ENCODE measurements around the gene DYSF. TPM values are rescaled to one million over a fixed set of nuclear protein-coding genes. Genes with fewer than 3 reads are reported as not detected.

The DYSF gene
- total RNA-seq, 1 donor from 2014 or later = 3.4 TPM

- ATAC-seq = no peak
These were observed 209.5 kb downstream of the DYSF start for GRCh38 chr2:71662665-71663394.

DNA sequence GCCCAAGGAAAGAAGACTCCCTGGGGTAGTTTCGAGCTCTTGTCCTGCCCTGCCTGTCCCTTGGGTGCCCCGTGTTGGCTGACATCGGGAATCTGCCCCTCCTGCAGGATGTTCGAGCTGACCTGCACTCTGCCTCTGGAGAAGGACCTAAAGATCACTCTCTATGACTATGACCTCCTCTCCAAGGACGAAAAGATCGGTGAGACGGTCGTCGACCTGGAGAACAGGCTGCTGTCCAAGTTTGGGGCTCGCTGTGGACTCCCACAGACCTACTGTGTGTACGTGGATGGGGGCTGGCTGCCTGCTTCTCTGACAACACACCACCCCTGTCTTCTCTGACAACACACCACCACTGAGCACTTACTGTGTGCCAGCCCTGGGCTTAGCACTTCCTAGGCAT, 210.8 kb downstream of the DYSF start:
- ATAC-seq = no peak

GRCh38 chr2:71665168-71666093, 212.1 kb downstream of the DYSF start:
- ATAC-seq = no peak

- ATAC-seq = no peak
These were observed 212.7 kb downstream of the DYSF start for GRCh38 chr2:71666094-71666474.

DNA sequence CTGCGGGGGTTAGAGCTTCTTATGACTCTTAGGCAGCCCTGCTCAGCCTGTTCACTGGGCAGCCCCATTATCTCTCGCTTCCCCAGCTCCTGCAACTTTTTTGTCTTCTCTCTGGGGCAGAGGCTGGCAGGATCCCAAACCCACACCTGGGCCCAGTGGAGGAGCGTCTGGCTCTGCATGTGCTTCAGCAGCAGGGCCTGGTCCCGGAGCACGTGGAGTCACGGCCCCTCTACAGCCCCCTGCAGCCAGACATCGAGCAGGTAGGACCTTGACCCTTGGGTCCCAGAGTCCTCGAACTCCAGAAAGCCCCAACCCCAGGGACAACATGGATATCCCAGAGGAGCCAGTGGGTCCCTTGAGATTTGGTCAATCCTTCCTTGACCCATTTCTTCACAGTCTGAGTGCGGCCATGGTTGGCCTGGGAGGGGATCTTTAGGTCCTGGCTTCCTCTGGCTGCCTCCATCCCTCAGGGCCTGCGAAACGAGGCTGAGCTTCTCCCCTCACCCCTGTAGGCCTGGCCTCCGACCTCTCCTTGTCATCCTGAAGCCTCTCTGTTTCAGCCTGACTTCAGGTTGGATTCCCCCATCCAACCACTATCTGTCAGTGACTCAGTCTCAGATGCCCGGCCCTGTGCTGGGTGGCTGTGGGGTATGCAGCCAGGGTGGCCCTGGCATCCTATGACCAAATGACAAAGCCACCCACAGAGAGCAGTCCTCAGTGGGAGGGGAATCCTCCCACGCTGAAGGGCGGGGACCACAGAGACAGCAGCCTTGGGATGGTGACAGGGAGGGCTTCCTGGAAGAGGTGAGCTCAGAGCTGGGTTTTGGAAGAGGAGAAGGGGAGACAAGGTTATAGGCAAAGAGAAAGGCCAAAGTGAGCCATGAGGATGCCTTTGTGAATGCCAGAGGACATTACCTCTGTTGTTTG, 214.2 kb downstream of the DYSF start:
- no peak for ATAC-seq

DNA sequence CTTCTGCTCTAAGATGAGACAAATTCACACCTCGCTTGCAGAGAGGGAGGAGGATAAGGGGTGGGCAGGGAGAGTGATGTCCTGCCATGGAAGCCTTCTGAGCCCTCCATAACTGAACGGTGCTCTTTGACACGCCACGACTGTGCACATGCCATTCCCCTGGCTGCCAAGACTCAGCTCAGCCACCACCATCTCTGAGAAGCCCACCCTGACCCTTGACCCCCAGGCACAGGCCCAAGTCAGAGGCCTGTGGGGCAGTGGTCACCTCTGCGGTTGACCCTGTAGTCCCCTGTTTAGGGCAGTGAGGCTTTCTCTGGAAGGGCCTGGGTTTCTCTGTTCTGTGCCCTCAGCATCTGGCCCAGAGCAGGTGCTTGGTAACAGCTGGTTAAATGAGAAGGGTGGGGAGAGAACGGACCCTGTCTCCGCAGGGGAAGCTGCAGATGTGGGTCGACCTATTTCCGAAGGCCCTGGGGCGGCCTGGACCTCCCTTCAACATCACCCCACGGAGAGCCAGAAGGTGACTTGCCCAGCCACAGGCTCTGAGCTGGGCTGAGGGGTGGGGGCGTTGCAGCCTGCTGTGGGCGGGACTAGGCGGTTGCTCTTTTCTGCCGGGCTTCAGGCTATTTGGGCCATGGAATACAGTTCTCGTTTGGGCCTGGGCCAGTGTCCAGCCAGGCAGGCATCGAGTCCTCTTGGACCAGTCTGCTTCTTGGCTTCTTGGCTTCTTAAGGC, 215.1 kb downstream of the DYSF start:
- no peak for ATAC-seq

DNA sequence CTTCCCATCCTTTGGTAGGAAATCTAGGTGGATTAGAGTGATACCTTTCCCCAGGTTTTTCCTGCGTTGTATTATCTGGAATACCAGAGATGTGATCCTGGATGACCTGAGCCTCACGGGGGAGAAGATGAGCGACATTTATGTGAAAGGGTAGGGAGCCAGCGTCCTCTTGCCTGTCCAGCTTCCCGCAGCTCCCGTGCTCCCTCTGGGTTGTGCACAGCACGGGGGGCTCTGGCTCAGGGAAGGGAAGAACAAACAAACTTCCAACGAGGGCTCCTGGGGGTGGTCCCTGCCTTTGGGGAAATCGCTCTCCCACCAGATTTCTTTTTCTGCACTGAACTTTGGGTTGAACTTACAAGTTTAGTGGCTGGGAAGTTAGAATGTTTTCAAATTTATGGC, 215.7 kb downstream of the DYSF start:
- no peak for ATAC-seq

DNA sequence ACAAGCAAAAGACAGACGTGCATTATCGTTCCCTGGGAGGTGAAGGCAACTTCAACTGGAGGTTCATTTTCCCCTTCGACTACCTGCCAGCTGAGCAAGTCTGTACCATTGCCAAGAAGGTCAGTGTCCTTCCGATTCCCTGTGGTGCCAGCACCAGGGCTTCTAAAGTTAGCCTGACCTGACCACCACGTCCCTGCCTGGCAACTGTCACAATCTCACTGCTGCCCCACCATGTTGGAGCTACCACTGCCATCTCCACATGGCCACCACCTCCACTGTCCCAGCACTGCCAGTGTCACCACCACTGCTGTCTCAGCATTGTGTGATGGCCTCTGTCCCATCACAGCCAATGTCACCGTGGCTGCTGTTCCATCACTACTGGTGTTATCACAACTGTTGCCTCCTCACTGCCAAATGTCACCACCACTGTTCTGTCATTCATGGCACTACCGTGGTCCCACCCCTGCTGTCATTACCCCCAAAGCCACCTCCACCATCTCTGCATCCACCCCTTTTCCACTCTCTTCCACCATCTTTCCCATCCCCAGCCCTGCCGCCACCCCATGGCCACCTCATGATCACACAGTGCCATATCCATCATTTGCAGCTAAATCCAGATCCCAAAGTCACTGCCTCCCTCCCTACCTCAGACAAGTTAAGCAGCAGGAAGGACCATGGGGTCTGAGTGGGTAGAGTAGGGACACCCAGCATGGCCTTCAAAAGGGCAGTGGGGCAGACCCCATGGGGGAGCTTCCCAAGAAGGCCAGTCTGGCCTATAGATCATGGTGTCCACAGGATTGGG, 216.5 kb downstream of the DYSF start:
- ATAC-seq = no peak

- ATAC-seq = no peak
These were observed 217.1 kb downstream of the DYSF start for GRCh38 chr2:71670430-71670795.

DNA sequence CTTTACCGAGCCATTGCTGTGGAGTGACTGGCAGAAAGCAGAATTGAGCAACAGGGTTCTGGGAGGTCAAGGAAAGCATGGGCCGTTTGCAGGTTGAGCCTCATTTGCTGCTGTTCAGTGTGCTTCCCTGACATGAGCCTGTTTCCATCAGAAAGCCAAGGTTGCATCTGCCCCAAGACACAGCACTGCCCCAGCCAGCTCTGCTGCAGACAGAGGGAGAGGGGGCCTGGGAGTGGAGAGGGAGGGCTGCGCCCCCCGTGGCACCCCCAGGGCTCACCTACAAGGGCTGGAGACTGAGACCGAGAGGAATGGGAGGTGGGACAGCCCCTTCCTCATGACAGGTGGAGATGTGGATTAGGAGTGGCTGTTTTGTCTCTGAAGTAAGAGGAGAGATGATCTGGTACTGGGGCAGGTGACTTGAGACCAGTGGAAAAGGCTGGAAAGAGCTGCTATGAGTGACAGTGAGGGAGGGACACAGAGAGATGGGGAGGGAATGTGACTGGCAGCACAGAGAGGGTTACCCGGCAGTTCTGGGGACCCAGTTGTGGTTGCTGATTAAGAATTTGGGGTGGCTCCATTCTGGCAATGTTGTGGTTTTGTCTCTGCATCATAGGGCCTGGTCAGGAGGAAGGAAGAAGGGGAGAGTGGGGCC, 218.0 kb downstream of the DYSF start:
- ATAC-seq = no peak

- ATAC-seq = no peak
These were observed 218.8 kb downstream of the DYSF start for GRCh38 chr2:71671895-71672825.

- no peak for ATAC-seq
These were observed 219.8 kb downstream of the DYSF start for GRCh38 chr2:71672826-71673795.

DNA sequence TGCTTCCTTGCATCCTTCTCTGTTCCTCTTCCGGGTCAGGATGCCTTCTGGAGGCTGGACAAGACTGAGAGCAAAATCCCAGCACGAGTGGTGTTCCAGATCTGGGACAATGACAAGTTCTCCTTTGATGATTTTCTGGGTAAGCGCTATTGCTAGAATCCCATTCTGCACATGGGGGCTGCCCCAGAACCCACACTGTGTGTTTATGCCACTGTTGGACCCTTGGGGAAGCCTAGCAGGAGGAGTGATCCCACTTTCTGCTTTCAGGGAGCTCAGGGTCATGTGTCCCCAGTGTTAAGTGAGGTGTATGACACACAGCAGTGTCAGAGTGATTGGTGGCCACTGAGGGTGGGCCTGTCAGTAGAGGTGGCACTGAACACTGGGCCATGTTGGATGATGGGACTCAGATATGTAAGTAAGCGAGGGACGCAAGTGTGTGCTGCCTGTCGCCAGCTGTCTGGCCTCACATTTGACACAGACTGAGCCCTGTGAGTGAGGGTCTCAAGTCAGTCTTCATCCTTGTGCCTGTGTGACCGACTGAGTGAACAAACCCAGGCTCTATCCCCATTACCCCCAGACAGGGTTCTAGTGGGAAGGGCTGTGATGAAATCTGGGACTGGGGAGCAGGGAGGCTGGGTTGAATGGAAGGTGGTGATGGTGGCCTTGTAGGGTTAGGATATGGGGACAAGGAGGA, 220.9 kb downstream of the DYSF start:
- no peak for ATAC-seq

- ATAC-seq = peak; percentile 67
These were observed 221.9 kb downstream of the DYSF start for GRCh38 chr2:71675296-71675695.

- ATAC-seq = no peak
These were observed 225.5 kb downstream of the DYSF start for GRCh38 chr2:71678874-71679273.

- no peak for ATAC-seq
These were observed 226.1 kb downstream of the DYSF start for GRCh38 chr2:71679491-71679890.

GRCh38 chr2:71680925-71681324, 227.6 kb downstream of the DYSF start:
- ATAC-seq = no peak

DNA sequence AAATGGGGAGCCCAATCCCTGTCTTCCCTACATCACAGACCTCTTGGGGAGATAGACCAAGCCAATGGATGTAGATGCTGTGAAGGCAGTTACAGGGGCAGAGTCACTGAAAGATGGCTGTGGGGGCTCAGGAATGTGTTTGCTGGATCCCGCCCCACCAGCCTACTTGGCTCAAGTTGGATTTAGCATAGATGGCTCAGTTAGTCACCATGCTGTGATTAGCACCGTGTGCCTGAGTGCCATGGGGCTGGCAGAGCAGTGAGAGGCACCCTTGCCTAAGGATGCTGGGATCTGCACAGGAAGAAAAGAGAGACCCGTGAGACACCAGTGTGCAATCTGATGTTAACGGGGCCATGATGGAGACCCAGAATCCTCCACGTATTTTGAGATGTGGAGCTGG, 228.3 kb downstream of the DYSF start:
- ATAC-seq = no peak

Measured in esophagus mucosa (tissue), 1 donor.